ENCODE measurements around the gene OR2T35. TPM values are rescaled to one million over a fixed set of nuclear protein-coding genes. Genes with fewer than 3 reads are reported as not detected.

OR2T35 gene
- total and polyA plus RNA-seq, 4 donors: not detected

DNA sequence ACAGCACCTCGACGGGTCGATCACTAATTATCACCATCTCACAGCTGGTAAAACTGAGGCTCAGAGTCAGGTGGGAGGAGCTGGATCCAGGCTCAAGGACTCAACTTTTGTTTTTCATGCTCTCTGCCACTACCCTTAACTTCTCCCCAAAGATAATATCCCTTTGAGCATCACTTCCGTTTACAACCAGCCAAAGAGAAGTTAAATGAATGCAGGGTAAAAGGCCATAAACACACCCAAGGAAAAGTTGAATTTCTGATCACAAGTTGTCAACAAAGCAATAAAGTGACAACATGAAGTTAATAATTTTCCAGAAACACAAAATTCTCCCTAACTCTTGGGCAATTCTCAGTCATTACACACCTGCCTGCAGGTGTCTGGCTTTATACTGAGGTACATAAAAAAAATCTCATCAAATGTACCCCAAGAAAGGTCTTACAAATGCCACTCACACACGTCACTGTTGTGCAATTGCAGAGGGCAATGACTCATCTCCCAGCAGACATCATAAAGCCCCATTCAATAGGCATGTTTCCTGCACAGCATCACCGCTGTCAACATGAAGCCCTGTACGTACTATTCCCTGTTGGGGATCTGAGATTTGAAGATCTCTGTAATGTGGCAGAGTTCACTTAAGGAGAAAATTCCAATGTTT lies 13.6 kb downstream of the OR2T35 start:
- Histone ChIP-seq H3K4me1 (ENCODE audit: control insufficient read depth in 5 of 5, insufficient read depth in 5 of 5, low read length in 5 of 5) (no peaks in the 10 kb centered on the region), H3K27ac (ENCODE audit: low read depth in 1 of 2, low read length in 1 of 2) (no peak overlapping the region), H3K27me3 (ENCODE audit: control insufficient read depth in 3 of 3, insufficient read depth in 3 of 3, low read length in 2 of 3) (no peaks in the 10 kb centered on the region), H3K36me3 (ENCODE audit: control insufficient read depth in 4 of 4, insufficient read depth in 4 of 4, low read length in 4 of 4) (no peaks in the 10 kb centered on the region), H3K9ac (ENCODE audit: insufficient read depth in 1 of 2, low read length in 2 of 2) (no peak overlapping the region), H3K9me3 (ENCODE audit: control insufficient read depth in 4 of 4, insufficient read depth in 3 of 4, low read length in 3 of 4) (no peaks in the 10 kb centered on the region), H3K4me3 (no peak overlapping the region)
- TF ChIP-seq, protein P1, sequence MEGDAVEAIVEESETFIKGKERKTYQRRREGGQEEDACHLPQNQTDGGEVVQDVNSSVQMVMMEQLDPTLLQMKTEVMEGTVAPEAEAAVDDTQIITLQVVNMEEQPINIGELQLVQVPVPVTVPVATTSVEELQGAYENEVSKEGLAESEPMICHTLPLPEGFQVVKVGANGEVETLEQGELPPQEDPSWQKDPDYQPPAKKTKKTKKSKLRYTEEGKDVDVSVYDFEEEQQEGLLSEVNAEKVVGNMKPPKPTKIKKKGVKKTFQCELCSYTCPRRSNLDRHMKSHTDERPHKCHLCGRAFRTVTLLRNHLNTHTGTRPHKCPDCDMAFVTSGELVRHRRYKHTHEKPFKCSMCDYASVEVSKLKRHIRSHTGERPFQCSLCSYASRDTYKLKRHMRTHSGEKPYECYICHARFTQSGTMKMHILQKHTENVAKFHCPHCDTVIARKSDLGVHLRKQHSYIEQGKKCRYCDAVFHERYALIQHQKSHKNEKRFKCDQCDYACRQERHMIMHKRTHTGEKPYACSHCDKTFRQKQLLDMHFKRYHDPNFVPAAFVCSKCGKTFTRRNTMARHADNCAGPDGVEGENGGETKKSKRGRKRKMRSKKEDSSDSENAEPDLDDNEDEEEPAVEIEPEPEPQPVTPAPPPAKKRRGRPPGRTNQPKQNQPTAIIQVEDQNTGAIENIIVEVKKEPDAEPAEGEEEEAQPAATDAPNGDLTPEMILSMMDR (IDR thresholded peaks at IDR 0.05; ENCODE audit: control extremely low read depth, extremely low read depth): no peak
- ATAC-seq (ENCODE audit: insufficient read depth, low FRiP score) (no peak), DNase-seq (no peak)
- 66 to 75% methylated on average over 7 of the region's 7 CpGs for WGBS, 2 donors

GRCh38 chr1:248630551-248630950 lies 14.5 kb downstream of the OR2T35 start:
- no peaks in the 10 kb centered on the region for H3K4me1 ChIP-seq (ENCODE audit: control insufficient read depth in 5 of 5, insufficient read depth in 5 of 5, low read length in 5 of 5)
- no peak overlapping the region for H3K4me3 ChIP-seq
- H3K36me3 ChIP-seq (ENCODE audit: control insufficient read depth in 4 of 4, insufficient read depth in 4 of 4, low read length in 4 of 4): no peaks in the 10 kb centered on the region
- DNase-seq: no peak
- H3K27me3 ChIP-seq (ENCODE audit: control insufficient read depth in 3 of 3, insufficient read depth in 3 of 3, low read length in 2 of 3): no peaks in the 10 kb centered on the region
- no peak overlapping the region for H3K27ac ChIP-seq (ENCODE audit: low read depth in 1 of 2, low read length in 1 of 2)
- H3K9ac ChIP-seq (ENCODE audit: insufficient read depth in 1 of 2, low read length in 2 of 2): no peak overlapping the region
- TF ChIP-seq, protein P1 (IDR thresholded peaks at IDR 0.05; ENCODE audit: control extremely low read depth, extremely low read depth): no peak
- 78 to 93% methylated on average over 2 of the region's 2 CpGs for WGBS, 2 donors
- H3K9me3 ChIP-seq (ENCODE audit: control insufficient read depth in 4 of 4, insufficient read depth in 3 of 4, low read length in 3 of 4): no peaks in the 10 kb centered on the region
- no peak for ATAC-seq (ENCODE audit: insufficient read depth, low FRiP score)

GRCh38 chr1:248627971-248628844 lies 16.9 kb downstream of the OR2T35 start:
- ATAC-seq (ENCODE audit: insufficient read depth, low FRiP score): no peak
- H3K27ac ChIP-seq (ENCODE audit: low read depth in 1 of 2, low read length in 1 of 2): no peak overlapping the region
- no peak for DNase-seq
- no peak overlapping the region for H3K4me3 ChIP-seq
- H3K9ac ChIP-seq (ENCODE audit: insufficient read depth in 1 of 2, low read length in 2 of 2): no peak overlapping the region
- no peaks in the 10 kb centered on the region for H3K4me1 ChIP-seq (ENCODE audit: control insufficient read depth in 5 of 5, insufficient read depth in 5 of 5, low read length in 5 of 5)
- TF ChIP-seq, protein P1 (IDR thresholded peaks at IDR 0.05; ENCODE audit: control extremely low read depth, extremely low read depth): no peak
- no peaks in the 10 kb centered on the region for H3K9me3 ChIP-seq (ENCODE audit: control insufficient read depth in 4 of 4, insufficient read depth in 3 of 4, low read length in 3 of 4)
- WGBS, 2 donors: 82 to 91% methylated on average over 9 of the region's 9 CpGs
- H3K36me3 ChIP-seq (ENCODE audit: control insufficient read depth in 4 of 4, insufficient read depth in 4 of 4, low read length in 4 of 4): no peaks in the 10 kb centered on the region
- no peaks in the 10 kb centered on the region for H3K27me3 ChIP-seq (ENCODE audit: control insufficient read depth in 3 of 3, insufficient read depth in 3 of 3, low read length in 2 of 3)
